ENCODE measurements around the gene AURKAIP1. TPM values are rescaled to one million over a fixed set of nuclear protein-coding genes. Genes with fewer than 3 reads are reported as not detected.

The AURKAIP1 gene
- total RNA-seq, 1 experiment from 2014 or later: 196 TPM

DNA sequence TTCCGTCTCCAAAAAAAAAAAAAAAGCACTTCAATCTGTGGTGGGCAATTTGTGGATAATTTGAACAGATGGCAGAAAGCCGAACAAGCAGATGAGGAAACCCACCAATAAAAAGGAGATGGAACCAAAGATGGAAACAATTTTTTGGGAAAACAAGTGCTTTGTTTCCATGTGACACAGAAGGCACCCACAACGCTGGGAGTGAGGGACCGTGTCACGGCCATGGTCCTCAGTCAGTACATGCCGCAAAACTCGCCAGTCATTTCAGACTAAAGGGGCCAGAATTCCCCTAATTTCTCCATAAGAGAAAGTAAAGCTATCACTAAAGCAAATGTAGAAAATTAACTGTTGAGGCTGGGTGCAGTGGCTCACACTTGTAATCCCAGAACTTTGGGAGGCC lies 19.1 kb upstream of the AURKAIP1 start:
- H3K27ac Mint-ChIP-seq: no peak overlapping the region
- TF ChIP-seq, protein P1, sequence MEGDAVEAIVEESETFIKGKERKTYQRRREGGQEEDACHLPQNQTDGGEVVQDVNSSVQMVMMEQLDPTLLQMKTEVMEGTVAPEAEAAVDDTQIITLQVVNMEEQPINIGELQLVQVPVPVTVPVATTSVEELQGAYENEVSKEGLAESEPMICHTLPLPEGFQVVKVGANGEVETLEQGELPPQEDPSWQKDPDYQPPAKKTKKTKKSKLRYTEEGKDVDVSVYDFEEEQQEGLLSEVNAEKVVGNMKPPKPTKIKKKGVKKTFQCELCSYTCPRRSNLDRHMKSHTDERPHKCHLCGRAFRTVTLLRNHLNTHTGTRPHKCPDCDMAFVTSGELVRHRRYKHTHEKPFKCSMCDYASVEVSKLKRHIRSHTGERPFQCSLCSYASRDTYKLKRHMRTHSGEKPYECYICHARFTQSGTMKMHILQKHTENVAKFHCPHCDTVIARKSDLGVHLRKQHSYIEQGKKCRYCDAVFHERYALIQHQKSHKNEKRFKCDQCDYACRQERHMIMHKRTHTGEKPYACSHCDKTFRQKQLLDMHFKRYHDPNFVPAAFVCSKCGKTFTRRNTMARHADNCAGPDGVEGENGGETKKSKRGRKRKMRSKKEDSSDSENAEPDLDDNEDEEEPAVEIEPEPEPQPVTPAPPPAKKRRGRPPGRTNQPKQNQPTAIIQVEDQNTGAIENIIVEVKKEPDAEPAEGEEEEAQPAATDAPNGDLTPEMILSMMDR (conservative IDR thresholded peaks at IDR 0.05): no peak
- peaks cover 0 to 2% of the 10 kb centered on the region in 2 experiments; a peak in 1 of 5 replicates for H3K9me3 Mint-ChIP-seq
- Histone ChIP-seq H2BK12ac (ENCODE audit: insufficient read length, low read depth, low read length) (no peak overlapping the region), H3K4me2 (ENCODE audit: insufficient read depth, insufficient read length, low read length) (no peak overlapping the region), H3K14ac (ENCODE audit: insufficient read depth, low read length) (no peak overlapping the region), H2AFZ (ENCODE audit: low read length) (no peak overlapping the region), H3K79me1 (ENCODE audit: insufficient read depth, low read depth, low read length, poor library complexity, severe bottlenecking) (peaks cover 12% of the 10 kb centered on the region), H4K5ac (ENCODE audit: insufficient read length, low read depth, low read length) (no peak overlapping the region), H3K27ac (ENCODE audit: insufficient read length, low read depth, low read length) (no peak overlapping the region), H3K9ac (ENCODE audit: extremely low read depth, insufficient read length, low read length) (no peak overlapping the region), H4K91ac (ENCODE audit: insufficient read length, low read depth, low read length) (no peak overlapping the region), H4K8ac (replicated peaks; ENCODE audit: insufficient read length, low read depth, low read length) (no peak overlapping the region), H3K4ac (ENCODE audit: low read depth, low read length) (no peak overlapping the region), H3T11ph (ENCODE audit: low read length) (no peak overlapping the region), H3K9me3 (ENCODE audit: control insufficient read depth, low read depth, low read length) (no peaks in the 10 kb centered on the region), H3K23ac (ENCODE audit: insufficient read length, low read depth, low read length) (no peak overlapping the region), H2AK5ac (ENCODE audit: insufficient read length, low read length) (no peak overlapping the region), H3K18ac (ENCODE audit: insufficient read length, low read depth, low read length) (no peak overlapping the region), H3K56ac (ENCODE audit: insufficient read length, low read depth, low read length) (no peak overlapping the region), H2BK5ac (ENCODE audit: insufficient read length, low read length) (no peak overlapping the region), H4K20me1 (ENCODE audit: control insufficient read depth, insufficient read depth, insufficient read length) (no peaks in the 10 kb centered on the region), H2BK15ac (ENCODE audit: low read depth, low read length) (no peak overlapping the region), H2BK120ac (ENCODE audit: low read depth, low read length, poor library complexity, severe bottlenecking) (no peak overlapping the region), H3K27me3 (ENCODE audit: insufficient read depth, low read length) (no peaks in the 10 kb centered on the region), H2BK20ac (ENCODE audit: low read depth, low read length, poor library complexity, severe bottlenecking) (no peak overlapping the region), H3K4me1 (ENCODE audit: insufficient read depth, low read length) (no peaks in the 10 kb centered on the region), H3K79me2 (ENCODE audit: insufficient read depth, low read length) (peaks cover 8% of the 10 kb centered on the region; the same call in 1 of the 2 replicates), H3K23me2 (ENCODE audit: insufficient read length, low read depth, low read length, poor library complexity, severe bottlenecking) (peaks cover 5% of the 10 kb centered on the region)
- peaks cover 70 to 91% (median 83%) of the 10 kb centered on the region in 3 experiments for H3K36me3 Mint-ChIP-seq (ENCODE audit: insufficient read depth in 1 of 3, low read depth in 3 of 3)
- DNase-seq: no peak
- H3K4me1 Mint-ChIP-seq: peaks cover 3 to 5% of the 10 kb centered on the region in 2 experiments; a peak in 3 of 4 replicates
- no peak overlapping the region for H3K4me3 Mint-ChIP-seq
- no CpG with 5 or more reads among the region's 7 CpGs for WGBS (ENCODE audit: extremely low coverage, insufficient read length, low lambda C conversion rate)
- H3K27me3 Mint-ChIP-seq (ENCODE audit: low read depth): no peaks in the 10 kb centered on the region

Data from H9 (cell line).